ENCODE results near the gene GNRH2. TPM values are rescaled to one million over a fixed set of nuclear protein-coding genes. Genes with fewer than 3 reads are reported as not detected.

GNRH2 gene
- total and polyA plus RNA-seq, 10 of the 15 experiments (the other 5 are each of a cell fraction or from before 2014, with no cell fraction given) = 0.12 to 0.85 (median 0.31) TPM; not detected in 7

- TF ChIP-seq, protein P1, sequence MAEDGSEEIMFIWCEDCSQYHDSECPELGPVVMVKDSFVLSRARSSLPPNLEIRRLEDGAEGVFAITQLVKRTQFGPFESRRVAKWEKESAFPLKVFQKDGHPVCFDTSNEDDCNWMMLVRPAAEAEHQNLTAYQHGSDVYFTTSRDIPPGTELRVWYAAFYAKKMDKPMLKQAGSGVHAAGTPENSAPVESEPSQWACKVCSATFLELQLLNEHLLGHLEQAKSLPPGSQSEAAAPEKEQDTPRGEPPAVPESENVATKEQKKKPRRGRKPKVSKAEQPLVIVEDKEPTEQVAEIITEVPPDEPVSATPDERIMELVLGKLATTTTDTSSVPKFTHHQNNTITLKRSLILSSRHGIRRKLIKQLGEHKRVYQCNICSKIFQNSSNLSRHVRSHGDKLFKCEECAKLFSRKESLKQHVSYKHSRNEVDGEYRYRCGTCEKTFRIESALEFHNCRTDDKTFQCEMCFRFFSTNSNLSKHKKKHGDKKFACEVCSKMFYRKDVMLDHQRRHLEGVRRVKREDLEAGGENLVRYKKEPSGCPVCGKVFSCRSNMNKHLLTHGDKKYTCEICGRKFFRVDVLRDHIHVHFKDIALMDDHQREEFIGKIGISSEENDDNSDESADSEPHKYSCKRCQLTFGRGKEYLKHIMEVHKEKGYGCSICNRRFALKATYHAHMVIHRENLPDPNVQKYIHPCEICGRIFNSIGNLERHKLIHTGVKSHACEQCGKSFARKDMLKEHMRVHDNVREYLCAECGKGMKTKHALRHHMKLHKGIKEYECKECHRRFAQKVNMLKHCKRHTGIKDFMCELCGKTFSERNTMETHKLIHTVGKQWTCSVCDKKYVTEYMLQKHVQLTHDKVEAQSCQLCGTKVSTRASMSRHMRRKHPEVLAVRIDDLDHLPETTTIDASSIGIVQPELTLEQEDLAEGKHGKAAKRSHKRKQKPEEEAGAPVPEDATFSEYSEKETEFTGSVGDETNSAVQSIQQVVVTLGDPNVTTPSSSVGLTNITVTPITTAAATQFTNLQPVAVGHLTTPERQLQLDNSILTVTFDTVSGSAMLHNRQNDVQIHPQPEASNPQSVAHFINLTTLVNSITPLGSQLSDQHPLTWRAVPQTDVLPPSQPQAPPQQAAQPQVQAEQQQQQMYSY (CRISPR knock-in tag; IDR thresholded peaks at IDR 0.05) = no peak
- TF ChIP-seq BCL11A (IDR thresholded peaks at IDR 0.05; ENCODE audit: low read depth, low read length) (no peak), PAX8 (IDR thresholded peaks at IDR 0.05) (no peak), RBBP5 (conservative IDR thresholded peaks at IDR 0.05) (no peak), RELA (IDR thresholded peaks at IDR 0.05; ENCODE audit: borderline replicate concordance, partially characterized antibody) (no peak), E4F1 (IDR thresholded peaks at IDR 0.05; ENCODE audit: borderline replicate concordance, partially characterized antibody) (no peak)
- TF ChIP-seq, protein P2, sequence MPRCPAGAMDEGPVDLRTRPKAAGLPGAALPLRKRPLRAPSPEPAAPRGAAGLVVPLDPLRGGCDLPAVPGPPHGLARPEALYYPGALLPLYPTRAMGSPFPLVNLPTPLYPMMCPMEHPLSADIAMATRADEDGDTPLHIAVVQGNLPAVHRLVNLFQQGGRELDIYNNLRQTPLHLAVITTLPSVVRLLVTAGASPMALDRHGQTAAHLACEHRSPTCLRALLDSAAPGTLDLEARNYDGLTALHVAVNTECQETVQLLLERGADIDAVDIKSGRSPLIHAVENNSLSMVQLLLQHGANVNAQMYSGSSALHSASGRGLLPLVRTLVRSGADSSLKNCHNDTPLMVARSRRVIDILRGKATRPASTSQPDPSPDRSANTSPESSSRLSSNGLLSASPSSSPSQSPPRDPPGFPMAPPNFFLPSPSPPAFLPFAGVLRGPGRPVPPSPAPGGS (IDR thresholded peaks at IDR 0.05; ENCODE audit: borderline replicate concordance, insufficient read depth, low read depth, low read length, poor library complexity, severe bottlenecking) = no peak
Observed at GRCh38 chr20:3032624-3033023, 10.8 kb upstream of the GNRH2 start (continued).

Measured in GM12878 (cell line).